ENCODE data around the gene CFB. TPM values are rescaled to one million over a fixed set of nuclear protein-coding genes. Genes with fewer than 3 reads are reported as not detected.
A peak's percentile ranks its signal among the peaks of the same experiment; 100 is the strongest.

The CFB gene
- total and polyA plus RNA-seq, 9 of the 15 experiments (the other 6 are each of a cell fraction or from before 2014, with no cell fraction given) = 0.08 to 0.91 (median 0.22) TPM; not detected in 4

GRCh38 chr6:31972709-31973350, 26.9 kb downstream of the CFB start (continued):
- TF ChIP-seq BDP1 (IDR thresholded peaks at IDR 0.05; ENCODE audit: insufficient read depth, insufficient read length) (no peak), MAZ (CRISPR knock-in tag; conservative IDR thresholded peaks at IDR 0.05 in 1 of 2, IDR thresholded peaks at IDR 0.05 in 1 of 2) (no peak), CHAMP1 (IDR thresholded peaks at IDR 0.05) (no peak; the same call in 1 of the 2 replicates), CBX2 (IDR thresholded peaks at IDR 0.05; ENCODE audit: insufficient read depth, low read length, poor library complexity, severe bottlenecking) (no peak), ARNT (IDR thresholded peaks at IDR 0.05) (peak; percentile 24 to 51; a peak in 2 of 4 replicates), NRF1 (conservative IDR thresholded peaks at IDR 0.05 in 1 of 2, IDR thresholded peaks at IDR 0.05 in 1 of 2) (peak in 1 of 2 experiments; percentile 3; a peak in 2 of 4 replicates), PHTF2 (CRISPR knock-in tag; IDR thresholded peaks at IDR 0.05) (no peak), HCFC1 (IDR thresholded peaks at IDR 0.05; ENCODE audit: low read depth, low read length) (no peak), MAFK (IDR thresholded peaks at IDR 0.05; ENCODE audit: low read length) (no peak), CLOCK (CRISPR knock-in tag; IDR thresholded peaks at IDR 0.05; ENCODE audit: borderline replicate concordance) (no peak), NFIX (CRISPR knock-in tag; IDR thresholded peaks at IDR 0.05; ENCODE audit: low read depth) (no peak), L3MBTL2 (IDR thresholded peaks at IDR 0.05) (peak; percentile 69)
- TF ChIP-seq, protein P1, sequence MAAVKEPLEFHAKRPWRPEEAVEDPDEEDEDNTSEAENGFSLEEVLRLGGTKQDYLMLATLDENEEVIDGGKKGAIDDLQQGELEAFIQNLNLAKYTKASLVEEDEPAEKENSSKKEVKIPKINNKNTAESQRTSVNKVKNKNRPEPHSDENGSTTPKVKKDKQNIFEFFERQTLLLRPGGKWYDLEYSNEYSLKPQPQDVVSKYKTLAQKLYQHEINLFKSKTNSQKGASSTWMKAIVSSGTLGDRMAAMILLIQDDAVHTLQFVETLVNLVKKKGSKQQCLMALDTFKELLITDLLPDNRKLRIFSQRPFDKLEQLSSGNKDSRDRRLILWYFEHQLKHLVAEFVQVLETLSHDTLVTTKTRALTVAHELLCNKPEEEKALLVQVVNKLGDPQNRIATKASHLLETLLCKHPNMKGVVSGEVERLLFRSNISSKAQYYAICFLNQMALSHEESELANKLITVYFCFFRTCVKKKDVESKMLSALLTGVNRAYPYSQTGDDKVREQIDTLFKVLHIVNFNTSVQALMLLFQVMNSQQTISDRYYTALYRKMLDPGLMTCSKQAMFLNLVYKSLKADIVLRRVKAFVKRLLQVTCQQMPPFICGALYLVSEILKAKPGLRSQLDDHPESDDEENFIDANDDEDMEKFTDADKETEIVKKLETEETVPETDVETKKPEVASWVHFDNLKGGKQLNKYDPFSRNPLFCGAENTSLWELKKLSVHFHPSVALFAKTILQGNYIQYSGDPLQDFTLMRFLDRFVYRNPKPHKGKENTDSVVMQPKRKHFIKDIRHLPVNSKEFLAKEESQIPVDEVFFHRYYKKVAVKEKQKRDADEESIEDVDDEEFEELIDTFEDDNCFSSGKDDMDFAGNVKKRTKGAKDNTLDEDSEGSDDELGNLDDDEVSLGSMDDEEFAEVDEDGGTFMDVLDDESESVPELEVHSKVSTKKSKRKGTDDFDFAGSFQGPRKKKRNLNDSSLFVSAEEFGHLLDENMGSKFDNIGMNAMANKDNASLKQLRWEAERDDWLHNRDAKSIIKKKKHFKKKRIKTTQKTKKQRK (IDR thresholded peaks at IDR 0.05; ENCODE audit: borderline replicate concordance, low read depth, low read length) = no peak
- TF ChIP-seq, protein P2, sequence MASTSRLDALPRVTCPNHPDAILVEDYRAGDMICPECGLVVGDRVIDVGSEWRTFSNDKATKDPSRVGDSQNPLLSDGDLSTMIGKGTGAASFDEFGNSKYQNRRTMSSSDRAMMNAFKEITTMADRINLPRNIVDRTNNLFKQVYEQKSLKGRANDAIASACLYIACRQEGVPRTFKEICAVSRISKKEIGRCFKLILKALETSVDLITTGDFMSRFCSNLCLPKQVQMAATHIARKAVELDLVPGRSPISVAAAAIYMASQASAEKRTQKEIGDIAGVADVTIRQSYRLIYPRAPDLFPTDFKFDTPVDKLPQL (IDR thresholded peaks at IDR 0.05; ENCODE audit: extremely low read depth, insufficient read length) = no peak
- TF ChIP-seq, protein P3, sequence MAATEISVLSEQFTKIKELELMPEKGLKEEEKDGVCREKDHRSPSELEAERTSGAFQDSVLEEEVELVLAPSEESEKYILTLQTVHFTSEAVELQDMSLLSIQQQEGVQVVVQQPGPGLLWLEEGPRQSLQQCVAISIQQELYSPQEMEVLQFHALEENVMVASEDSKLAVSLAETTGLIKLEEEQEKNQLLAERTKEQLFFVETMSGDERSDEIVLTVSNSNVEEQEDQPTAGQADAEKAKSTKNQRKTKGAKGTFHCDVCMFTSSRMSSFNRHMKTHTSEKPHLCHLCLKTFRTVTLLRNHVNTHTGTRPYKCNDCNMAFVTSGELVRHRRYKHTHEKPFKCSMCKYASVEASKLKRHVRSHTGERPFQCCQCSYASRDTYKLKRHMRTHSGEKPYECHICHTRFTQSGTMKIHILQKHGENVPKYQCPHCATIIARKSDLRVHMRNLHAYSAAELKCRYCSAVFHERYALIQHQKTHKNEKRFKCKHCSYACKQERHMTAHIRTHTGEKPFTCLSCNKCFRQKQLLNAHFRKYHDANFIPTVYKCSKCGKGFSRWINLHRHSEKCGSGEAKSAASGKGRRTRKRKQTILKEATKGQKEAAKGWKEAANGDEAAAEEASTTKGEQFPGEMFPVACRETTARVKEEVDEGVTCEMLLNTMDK (IDR thresholded peaks at IDR 0.05; ENCODE audit: borderline replicate concordance, insufficient read depth, low read depth, low read length, poor library complexity, severe bottlenecking) = no peak
